Activated CD4-positive, alpha-beta T cell treated with anti-CD3 and anti-CD28 coated beads for 24 hours (primary cell): ENCODE results near the gene SF3A1.

Experiments used
- DNase-seq, 2 donors: peaks; one replicate each; pipeline ENCODE4 v3.0.0-alpha.2; 2020; ENCODE audit warnings: low read depth in 2 of 2

The SF3A1 gene

DNA sequence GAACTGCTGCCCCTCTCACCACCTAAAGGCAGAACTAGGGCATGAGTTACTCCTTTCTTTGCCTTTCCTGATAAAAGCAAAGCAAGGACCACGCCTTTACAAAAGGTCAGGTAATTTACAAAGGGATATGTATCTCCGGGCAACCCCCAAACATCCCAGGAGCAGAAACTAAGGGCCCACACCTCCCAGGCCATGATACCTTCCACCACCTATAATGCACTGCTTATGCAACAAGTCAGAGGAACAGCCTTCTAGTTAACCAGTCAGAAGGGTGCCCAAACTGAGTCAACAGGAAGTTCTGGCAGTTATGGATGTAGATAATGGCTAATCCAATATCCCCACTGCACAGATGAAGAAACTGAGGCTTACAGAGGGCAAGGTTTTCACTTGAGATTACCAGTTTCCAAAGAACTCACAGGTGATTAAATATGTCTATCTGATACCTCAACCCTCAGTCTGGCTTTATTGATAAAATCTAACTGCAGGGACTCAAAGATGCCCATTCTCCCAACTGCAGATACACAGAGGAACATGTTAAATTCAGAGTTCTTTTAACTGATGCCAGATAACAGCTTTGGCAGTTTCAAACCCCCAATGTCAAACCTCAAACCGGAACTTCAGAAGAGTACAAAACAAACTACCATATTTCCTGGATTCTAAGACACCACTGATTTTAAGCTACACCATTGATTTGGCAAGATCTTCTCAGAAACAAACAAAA, 50.6 kb downstream of the SF3A1 start:
- no peak for DNase-seq

DNA sequence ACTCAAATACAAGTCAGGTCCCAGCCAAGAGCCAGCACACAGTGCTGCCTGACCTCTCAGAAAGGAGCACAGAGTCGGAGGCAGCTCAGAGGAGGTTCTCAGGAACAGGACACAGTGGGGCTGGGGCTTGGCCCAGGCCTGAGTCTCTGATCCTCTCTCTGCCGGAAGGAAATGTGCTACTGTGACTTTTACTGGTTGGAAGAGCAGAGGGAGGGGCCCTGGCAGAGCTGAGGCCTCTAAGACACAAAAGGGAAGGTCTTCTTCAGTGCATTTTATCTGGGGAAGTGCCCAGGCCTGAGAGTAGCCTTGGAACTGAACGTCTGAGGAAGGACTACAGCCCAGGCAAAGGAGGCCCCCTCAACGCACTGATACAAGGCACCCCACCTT, 51.2 kb downstream of the SF3A1 start:
- DNase-seq, result no peak

DNA sequence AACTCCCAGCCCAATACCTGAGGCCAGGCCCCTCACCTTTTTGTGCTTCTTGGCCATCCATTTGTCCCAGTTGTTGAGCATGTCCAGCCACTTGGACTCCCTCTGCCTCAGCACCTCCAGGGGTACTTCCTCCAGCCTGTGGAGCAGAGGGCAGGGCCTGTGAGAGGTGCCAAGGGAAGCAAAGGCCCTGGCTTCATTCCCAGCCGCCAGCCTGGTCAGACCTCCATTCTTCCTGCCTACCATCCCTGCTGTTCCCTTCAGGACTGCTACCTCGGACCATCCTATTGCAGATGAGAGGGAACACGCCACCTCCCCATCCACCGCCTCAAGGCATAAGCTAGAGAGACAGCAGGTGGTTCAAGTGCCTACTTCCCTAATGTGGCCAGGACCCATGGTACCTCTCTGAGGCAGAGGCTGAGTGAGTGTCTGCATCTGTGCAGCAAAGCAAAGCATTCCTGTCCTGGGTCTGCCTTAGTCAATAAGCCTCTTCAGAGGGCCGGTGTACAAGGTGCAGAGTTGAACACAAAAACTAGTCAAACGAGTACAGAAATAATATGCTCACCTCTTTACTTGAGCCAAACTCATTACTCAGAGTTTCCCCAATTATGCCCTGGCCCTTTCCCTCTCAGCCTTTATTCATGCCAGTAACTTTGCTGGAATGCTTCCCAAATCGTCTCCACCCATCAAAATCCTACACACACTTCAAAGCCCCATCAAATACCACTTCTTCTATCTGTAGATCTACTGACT, 52.0 kb downstream of the SF3A1 start:
- no peak for DNase-seq

DNA sequence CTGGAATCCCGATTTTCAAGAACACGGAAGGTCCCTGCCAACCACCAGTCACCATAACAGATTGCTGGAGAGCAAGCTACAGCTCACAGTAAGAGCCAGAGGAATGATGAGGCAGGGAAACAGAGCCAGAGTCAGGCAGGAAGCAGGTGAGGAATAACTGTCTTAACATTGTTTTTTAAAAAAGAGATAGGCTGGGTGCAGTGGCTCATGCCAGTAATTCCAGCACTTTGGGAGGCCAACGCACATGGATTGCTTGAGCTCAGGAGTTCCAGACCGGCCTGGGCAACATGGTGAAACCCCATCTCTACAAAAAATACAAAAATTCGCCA, 53.9 kb downstream of the SF3A1 start:
- no peak for DNase-seq

DNA sequence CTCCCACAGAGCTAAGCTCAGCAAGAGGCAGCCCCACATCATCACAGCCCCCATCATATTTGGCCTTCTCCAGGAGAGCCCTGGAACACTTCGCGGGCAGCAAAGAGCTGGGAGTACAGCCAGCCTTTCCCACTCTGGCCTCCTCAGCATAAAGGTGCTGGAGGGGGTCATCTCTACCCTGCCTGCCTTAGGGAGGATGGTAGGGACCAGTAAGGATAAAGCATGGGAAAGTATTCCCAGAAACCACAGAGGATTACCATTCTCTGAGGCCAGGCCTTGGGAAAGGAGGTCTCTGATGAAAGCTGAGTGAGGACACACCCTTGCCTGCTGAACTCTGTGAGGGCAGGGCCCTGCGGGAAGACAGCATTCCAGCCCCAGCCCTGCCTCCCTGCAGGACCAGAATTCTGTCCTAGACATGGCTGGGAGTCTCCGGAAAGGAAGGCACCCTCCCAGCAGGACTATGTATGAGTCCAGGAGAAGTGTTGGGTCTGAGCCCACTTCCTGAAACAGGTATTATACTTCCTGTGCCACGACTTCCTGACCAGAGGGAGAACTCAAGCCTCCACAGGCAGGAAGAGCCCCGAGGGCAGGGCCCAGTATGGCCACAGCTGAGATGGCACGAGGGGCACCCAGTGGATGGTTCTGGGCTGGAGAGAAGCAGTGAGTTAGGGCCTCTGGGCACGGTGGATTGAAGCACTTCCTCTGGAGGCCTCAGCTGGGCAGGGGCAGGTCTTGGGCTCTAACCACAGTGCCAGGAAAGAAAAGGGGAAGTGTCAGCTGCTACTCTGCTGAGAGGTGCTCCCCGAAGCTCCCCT, 54.5 kb downstream of the SF3A1 start:
- DNase-seq, result no peak

DNA sequence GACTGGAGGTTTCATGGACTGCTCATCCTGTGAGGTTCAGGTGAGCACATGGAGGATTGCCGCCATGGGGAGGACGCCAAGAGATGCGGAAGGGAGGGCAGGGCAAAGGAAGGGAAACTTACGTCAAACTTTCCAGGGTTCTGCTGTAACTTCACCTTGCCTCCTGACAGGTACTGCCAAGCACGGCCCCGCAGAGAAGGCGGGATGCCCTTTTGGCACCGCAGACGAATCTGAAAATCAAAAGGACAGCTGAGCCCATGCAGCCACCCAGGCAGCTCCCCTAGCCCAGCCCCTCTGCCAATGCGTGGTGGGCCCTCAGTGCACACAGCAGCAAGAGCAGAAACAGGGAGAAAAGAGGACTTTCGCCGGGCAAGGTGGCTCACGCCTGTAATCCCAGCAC, 57.4 kb downstream of the SF3A1 start:
- no peak for DNase-seq

DNA sequence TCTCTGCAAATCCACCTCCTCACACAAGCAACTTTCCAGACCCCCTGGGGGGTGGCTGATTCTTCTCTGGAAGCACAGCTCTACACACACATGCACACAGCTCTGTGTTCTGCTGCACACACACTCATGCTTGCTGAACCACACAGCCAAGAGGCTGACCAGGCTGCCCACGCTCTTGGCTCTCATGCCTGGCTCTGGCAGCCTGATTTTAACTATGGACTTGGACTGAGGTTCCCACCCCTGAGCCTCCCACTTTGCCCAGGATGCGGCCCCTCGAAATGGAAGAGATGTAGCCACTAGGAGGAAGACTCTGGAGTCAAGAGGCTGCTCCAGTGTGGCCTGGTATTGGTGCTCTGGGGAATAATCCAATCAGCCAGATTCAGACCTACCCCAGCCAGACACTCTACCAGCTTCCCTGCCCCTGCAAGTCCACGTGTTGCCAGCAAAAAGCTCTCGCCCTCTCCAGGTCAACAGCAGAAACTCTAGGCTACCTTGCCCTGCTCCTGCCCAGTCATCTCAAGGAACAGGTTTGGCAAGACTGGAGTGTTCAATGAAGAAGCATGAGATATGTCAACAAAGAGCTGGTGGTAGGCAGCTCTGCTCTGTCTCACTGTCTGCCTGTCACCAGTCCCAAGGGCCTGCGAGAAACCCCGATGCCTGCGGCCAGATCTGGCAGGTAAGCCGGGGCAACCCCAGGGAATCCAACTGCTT, 58.5 kb downstream of the SF3A1 start:
- no peak for DNase-seq

DNA sequence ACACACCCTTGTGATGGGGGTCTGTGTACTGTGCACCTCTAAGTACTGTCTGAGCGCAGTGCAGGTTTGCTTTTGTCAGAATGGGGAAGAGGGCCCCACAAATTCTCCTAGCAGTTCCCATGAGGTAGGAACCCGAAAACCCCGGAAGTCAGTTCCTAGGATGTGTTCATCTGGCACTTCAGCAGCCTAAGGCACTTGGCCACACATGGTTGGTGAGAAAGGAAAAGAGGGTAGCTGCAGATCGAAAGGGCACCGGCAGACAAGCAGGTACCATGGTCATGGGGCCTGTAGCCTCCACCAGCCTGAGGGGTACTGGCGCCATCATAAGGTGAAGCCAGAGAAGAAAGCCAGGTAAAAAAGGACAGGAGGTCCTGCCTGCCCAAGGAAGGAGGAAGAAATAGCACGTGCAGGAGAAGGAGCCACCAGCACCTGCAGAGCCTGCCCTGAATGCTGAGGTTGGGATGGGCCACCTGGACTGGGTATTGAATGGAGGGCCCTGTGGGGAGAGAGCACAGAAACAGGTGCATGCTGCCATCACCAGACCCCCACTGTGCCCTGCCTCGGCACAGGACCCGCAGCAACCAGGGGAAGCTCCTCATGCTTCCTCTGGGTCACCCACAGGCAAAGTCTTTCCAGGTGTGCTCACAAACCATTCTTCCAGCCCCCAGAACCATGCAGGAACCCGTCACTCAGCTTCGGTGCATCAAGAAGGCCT, 59.3 kb downstream of the SF3A1 start:
- no peak for DNase-seq

DNA sequence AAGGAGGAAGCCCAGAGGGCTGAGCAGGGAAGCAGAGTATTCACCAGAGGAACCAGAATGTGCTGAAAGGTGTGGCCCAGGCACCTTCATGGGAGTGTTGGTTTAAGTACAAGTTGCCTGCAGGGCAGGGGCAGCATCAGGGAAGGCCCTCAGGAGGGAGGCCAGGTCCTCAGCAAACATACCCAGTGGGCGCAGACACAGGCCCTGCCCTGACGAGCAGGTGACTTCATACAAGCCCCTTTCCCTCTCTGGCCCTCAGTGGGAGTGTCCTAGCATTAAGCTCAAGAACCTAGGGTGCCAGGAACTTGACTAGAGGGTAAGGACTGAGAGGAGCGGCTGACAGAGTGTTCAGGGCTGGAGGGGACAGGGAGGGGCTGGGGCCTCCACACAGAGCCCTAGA, 59.9 kb downstream of the SF3A1 start:
- no peak for DNase-seq

DNA sequence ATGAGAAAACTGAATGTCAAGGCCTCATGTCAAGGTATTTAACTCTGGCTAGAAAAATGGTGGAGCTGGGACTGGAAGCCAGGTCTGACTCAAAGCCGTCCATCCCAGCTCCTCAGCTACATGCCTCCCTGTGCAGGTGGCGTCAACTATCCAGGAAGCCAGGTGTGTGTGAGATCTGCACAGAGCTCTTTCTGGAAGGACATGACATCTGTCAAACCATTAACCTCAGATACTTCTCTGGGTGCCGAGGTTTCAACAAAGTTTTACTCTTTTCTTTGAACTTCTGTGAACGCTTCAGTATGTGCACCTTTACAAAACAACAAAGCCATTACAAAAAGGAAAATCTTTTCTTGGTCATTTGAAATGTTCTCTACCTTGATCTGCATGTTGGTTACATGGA, 60.4 kb downstream of the SF3A1 start:
- no peak for DNase-seq

DNA sequence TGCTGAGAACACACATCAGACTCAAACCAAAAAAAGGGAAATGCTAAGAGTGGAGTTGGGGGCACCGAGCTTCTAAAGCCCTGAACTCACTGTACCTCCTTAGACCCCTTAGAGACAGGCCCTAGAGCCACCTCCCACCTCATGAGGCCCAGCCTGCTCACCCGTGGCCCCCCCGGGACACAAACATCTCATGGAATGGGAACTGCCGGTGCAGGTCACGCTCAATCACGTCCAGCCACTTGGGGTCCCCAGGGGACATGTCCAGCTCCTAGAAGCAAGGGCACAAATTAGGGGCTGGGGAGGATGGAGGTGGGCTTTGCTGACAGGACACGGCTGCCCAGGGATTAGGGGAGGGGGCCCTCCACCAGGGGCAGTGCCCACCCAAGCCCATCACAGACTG, 61.1 kb downstream of the SF3A1 start:
- DNase-seq, result no peak

DNA sequence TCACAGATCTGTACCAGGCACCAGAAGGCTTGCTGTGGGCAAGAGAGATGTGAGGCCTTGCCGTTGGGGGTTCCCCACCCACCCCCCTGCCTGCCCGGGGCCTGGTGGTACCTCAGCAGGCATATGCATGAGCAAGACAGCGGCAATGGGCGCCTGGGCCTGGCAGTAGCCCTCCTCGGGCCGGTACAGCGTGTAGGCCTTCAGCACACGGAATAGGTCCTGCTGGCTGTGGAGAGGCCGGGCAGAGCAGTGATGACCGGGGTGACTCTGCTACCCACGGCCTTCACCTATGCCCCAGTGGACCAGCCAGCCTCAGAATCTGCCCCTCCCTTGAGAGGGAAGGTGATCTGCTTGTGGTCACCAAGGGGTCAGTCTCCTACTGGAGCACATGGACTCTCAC, 61.9 kb downstream of the SF3A1 start:
- no peak for DNase-seq

DNA sequence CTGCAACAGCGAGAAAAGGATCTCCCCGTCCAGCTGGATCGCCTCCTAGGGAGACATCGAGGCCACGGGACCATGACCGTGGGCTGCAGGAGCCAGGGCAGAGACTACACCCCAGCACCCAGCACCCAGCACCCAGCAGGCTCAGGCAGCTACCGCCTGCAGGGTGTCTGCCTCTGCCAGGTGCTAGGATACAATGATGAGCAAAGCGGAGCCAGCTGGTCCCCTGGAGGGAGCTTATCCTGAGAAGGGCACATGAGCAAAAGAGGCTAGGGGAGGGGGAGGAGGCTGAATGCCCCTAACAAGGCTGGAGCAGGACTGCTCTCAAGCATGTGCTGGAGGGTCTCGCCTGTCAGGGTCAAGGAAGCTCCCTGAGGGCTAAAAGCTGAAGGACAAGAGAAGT, 62.6 kb downstream of the SF3A1 start:
- no peak for DNase-seq

DNA sequence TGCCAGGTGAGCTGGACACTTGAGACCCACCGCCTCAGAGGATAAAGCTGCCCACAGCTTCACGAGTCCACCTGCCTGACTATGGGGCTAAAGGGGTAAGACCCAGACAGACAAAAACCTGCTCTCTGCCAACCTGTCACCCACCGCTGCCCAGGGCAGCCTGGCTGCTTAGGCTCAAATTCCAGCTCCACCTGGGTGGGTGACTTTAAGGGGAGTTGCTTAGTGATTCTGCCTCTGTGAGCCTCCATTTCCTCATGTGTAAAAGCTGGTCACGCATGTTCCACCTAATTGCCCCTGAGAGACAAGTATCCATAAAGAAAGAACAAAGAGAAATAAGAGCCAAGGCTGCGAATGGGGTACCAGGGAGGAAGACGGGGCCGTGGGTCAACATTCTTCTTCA, 63.7 kb downstream of the SF3A1 start:
- no peak for DNase-seq

DNA sequence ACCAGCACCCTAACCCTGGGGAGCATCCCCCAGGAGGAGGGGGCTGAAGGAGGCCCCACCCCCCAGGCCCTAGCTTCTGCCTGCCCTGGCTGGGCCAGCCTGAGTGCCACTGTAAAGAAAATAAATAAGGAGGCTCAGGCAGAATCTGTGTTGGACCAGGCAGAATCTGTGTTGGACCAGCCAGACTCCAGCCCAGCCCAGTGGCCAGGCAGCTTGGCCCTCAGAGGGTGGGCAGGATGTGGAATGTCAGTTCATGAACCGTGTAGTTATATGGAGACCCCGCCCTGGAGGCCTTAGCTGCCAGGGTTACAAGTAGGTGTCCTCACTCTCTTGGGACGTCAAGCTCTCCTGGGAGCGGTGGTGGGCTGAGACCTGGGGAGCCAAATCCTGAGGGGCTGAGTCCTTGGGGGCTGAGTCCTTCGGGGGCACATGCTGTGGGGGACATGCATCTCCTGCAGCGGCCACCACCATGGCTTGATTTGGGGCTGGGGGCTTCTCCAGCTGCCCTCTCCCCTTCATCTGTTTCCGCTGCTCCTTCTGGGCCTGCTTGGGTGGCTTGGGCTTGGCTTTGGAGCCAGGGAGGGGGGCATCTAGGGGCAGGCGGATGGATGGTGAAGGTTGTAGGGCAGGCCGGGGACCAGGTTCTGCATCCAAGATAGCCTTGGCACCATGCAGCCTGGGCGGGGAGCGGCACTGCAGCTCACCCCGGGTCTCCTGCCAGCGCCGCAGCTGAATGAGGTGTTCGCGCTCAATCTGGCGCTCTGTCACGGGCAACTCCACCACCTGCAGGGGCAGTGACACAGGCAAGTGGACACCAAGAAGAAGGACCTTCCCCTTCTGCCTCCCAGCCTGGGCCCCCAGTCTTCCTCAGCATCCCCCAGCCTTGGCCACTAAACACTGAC, 64.4 kb downstream of the SF3A1 start:
- no peak for DNase-seq

DNA sequence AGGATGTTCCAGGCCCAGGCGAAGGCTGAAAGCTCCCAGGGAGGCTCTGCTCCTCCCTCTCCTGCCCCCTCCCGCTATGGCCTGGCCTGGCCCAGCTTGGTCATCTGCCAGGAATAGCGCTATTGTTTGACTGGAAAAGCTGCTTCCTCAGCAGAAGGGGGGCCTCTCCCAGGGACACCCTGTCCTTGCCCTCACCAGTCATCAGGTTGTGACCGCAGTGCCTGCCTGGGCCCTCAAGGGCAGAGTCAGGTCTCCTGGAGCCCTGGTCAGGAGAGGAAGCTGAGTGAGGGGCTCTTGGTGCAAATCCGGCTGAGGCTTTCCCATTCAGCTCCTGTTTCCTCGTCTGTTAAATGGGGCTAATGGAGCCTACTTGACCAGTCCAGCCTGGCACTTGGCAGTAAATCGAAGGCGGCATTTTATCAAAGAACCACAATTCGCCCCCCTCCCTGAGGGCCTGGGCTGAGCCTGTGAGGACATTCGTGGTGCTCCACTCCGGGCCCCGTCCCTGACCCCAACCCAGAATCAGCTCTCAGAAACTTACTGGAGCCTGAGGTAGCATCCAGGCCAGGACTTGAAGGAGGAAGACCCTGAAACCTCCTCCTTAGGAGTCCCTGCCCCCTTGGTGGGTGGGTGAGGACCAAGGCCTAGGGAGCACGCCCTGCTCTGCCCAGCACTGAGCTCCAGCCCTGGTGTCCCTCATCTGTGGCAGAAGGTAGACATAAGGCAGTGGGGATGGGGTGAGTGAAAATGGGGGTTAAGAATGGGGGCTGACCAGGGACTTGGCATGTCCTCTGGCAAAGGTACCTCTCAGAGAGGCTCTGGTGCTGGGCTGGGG, 65.4 kb downstream of the SF3A1 start:
- DNase-seq, result no peak

DNA sequence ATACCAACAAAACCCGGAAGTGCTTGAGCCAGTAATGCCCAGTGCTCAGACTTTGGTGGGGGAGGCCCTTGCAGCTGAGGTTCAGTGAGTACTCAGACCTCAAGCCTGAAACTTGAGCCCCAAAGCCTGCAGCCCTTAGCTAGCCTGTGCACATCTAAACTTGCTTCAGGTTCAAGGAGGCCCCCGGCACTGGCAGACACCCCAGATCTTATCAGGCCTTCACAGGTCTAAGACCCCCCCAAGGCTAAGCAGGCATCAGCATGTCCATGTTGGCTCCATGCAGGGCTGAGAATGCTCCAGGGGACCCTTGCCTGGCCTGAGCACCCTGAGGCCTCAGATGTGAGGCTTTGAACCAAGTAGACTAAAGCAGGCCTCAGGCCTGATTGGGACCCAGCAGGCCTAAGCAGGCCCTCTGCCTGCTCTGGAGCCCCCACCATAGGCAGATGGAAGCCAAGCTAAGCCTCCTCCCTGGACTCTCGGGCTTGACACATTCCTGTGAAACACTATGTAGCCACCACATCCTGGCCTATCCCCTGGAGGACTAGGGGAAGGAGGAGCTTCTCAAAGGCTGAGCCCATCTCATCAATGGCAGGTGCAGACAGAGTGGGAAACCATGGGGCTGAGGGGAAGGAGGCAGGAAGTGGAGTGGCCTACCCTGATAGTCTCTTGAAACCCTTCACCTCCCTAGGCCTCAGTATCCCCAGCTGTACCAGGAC, 66.2 kb downstream of the SF3A1 start:
- DNase-seq, result no peak

DNA sequence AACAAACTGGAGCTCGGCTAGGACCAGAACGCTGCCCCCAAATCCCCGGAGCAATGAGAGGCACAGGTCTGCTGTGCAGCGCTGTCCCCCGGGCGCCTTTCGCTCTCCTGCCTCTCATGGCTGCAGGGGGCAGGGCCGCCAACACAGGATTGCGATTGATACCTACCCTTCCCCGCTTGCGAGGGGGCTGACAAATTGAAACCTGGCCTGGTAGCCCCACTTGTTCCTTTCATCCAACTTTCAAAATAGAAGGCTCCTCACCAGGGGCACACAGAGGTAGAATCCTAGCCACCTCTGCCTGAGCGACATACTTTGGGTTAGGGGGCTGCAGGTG, 66.7 kb downstream of the SF3A1 start:
- DNase-seq, result no peak
